ENCODE measurements around the gene N4BP3.

The N4BP3 gene

DNA sequence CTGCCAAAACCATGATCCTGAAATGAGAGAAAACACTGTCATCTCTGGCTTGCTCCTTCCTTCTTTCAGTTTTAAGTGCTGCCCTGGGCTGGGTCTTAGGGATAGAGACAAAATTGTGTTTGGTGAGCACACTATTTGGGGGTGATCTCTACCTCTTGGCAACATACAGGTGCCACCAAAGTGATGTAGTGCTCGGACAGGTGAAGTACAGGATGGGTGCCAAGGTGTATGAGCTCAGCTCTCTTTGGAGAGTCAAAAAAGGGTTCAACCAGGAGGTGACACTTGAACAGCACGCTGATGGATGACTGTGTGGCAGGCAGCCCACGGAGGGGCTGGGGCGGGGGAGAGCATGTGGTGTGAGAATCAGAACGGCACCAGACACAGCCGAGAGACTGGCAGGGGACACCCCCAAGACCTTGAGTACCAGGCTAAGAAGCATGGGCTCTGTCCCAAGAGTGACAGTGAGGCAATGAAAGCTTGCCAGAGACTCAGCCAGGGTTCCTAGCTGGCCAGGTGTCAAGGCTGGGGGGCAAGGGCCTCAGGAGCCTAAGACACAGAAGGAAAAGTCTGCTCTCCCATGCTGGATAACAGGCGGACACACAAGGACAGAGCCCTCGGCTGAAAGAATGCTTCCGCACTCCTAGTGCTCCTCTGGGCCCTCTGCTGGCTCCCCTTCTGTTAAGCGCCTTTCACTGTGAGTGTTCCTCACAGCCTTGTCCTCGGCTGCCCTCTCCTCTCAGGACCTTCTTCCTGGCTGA lies 37.8 kb downstream of the N4BP3 start:
- DNase-seq, result no peak

GRCh38 chr5:178152491-178153444 lies 39.4 kb downstream of the N4BP3 start:
- no peak for DNase-seq

GRCh38 chr5:178153530-178154340 lies 40.4 kb downstream of the N4BP3 start, which contains the start of gene NHP2:
Gene NHP2 (minus strand): TSS chr5:178153885. CDS start chr5:178153817, 68 bp downstream.
- DNase-seq, result peak; percentile 100

- no peak for DNase-seq
These were observed 41.7 kb downstream of the N4BP3 start for GRCh38 chr5:178155065-178155464.

- no peak for DNase-seq
These were observed 46.8 kb downstream of the N4BP3 start for GRCh38 chr5:178160176-178160575.

- no peak for DNase-seq
These were observed 49.1 kb downstream of the N4BP3 start for GRCh38 chr5:178162481-178162880.

GRCh38 chr5:178163772-178164735 lies 50.7 kb downstream of the N4BP3 start:
- peak; percentile 81 to 88 for DNase-seq

GRCh38 chr5:178165581-178165980 lies 52.2 kb downstream of the N4BP3 start:
- DNase-seq, result no peak

DNA sequence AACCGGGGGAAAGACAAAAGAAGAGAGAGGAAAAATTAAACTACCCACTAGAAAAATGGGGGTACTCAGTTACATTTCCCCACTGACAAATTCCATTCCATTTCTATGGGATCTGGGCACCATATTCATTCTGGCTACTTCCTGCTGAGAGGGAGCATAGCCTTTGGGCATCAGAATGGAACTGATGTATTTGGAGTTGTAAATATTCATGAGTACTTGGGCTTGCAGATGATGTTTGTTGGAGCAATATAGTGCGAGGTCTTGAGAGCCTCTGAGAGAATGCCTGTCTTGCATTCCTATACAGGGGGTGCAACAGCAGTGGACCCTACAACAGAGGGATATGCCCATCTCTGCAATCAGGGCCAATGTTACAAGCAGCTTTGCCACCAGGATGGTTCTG lies 57.1 kb downstream of the N4BP3 start:
- DNase-seq, result no peak

- no peak for DNase-seq
These were observed 61.1 kb downstream of the N4BP3 start for GRCh38 chr5:178174456-178174855.
